ENCODE data around the gene IL16.
"Not testable (repeated sequence)": the region's sequence is repeated elsewhere in the genome, so short reads cannot be mapped to it uniquely, and the experiment has no call there.

Gene IL16

GRCh38 chr15:81175496-81175895, 21.2 kb upstream of the IL16 start:
- FAIRE-seq = no peak

GRCh38 chr15:81176291-81176893, 20.3 kb upstream of the IL16 start:
- FAIRE-seq = no peak

- no peak for FAIRE-seq
Measured at GRCh38 chr15:81178365-81178764, 18.3 kb upstream of the IL16 start.

GRCh38 chr15:81181220-81181619, 15.5 kb upstream of the IL16 start:
- FAIRE-seq = no peak

GRCh38 chr15:81182031-81182755, 14.5 kb upstream of the IL16 start:
- no peak for FAIRE-seq

GRCh38 chr15:81182756-81183438, 13.8 kb upstream of the IL16 start:
- FAIRE-seq = no peak

- FAIRE-seq = no peak
Measured at GRCh38 chr15:81183439-81183775, 13.3 kb upstream of the IL16 start.

GRCh38 chr15:81184188-81184587, 12.5 kb upstream of the IL16 start:
- FAIRE-seq = no peak

GRCh38 chr15:81185631-81186295, 10.9 kb upstream of the IL16 start:
- FAIRE-seq = no peak

- no peak for FAIRE-seq
Measured at GRCh38 chr15:81188354-81188753, 8.3 kb upstream of the IL16 start.

- FAIRE-seq = no peak
Measured at GRCh38 chr15:81189583-81190283, 6.9 kb upstream of the IL16 start.

GRCh38 chr15:81190922-81191507, 5.7 kb upstream of the IL16 start:
- FAIRE-seq = no peak

GRCh38 chr15:81191701-81192100, 5.0 kb upstream of the IL16 start:
- FAIRE-seq = no peak

- FAIRE-seq = no peak
Measured at GRCh38 chr15:81194723-81195122, 2.0 kb upstream of the IL16 start.

GRCh38 chr15:81195339-81195864, 1.3 kb upstream of the IL16 start:
- FAIRE-seq = no peak

GRCh38 chr15:81197255-81197630, 564 bp downstream of the IL16 start:
- no peak for FAIRE-seq

GRCh38 chr15:81197688-81198281, 1.1 kb downstream of the IL16 start:
- FAIRE-seq = no peak

- FAIRE-seq = no peak
Measured at GRCh38 chr15:81199031-81199779, 2.5 kb downstream of the IL16 start.

- no peak for FAIRE-seq
Measured at GRCh38 chr15:81206018-81206417, 9.3 kb downstream of the IL16 start.

GRCh38 chr15:81207987-81208386, 11.3 kb downstream of the IL16 start:
- FAIRE-seq = not testable (repeated sequence)

GRCh38 chr15:81209635-81210034, 13.0 kb downstream of the IL16 start:
- FAIRE-seq = no peak

Data from TTC549 (cell line).